Keratinocyte (primary cell): ENCODE data around the gene CTSD.

Experiments used
- CTCF ChIP-seq, 3 experiments: IDR thresholded peaks in 1 of 3; conservative IDR thresholded peaks in 1 of 3; optimal IDR thresholded peaks in 1 of 3; 2 replicates in 2 of 3; 3 replicates in 1 of 3; pipeline versions ENCODE3 to v1.5.1; 2011; ENCODE audit warnings: low read length in 3 of 3, mild to moderate bottlenecking in 3 of 3, moderate library complexity in 2 of 3, control low read depth in 1 of 3, inconsistent platforms in 1 of 3; ENCODE audit not compliant: insufficient read depth in 2 of 3; ENCODE audit errors: extremely low read depth in 1 of 3
- EZH2 ChIP-seq: IDR thresholded peaks from one replicate; pipeline ENCODE4 v1.6.1; 2012; ENCODE audit warnings: inconsistent platforms, mild to moderate bottlenecking, low read length, moderate library complexity

- TF ChIP-seq CTCF (optimal IDR thresholded peaks at IDR 0.05 in 1 of 3, IDR thresholded peaks at IDR 0.05 in 1 of 3, conservative IDR thresholded peaks at IDR 0.05 in 1 of 3; ENCODE audit: extremely low read depth in 1 of 3, insufficient read depth in 2 of 3, low read length in 3 of 3) (no peak), EZH2 (no peak)
These were observed 361 bp downstream of the CTSD start for GRCh38 chr11:1763336-1763795.
